Measurements from ENCODE around the gene MYRIP.

MYRIP gene

DNA sequence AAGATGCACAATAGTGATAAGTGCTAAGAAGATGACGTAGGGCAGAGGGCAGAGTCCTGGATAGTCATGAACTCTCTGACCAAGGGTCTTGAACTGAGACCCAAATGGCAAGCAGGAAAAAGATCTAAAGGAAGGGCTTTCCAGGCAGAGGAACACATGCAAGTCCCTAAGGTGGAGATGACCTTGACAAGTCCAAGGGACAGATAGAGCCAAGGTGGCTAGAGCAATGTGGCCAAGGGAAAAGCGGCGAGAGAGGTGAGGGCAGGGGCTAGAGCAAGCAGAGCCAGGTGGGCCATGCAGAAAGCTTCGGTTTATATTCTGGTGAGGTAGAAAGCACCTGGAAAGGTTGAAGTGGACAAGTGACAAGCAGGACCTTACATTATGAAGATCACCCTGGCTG, 414.4 kb downstream of the MYRIP start:
- H2BK12ac ChIP-seq (ENCODE audit: low read length in 2 of 2) = no peak overlapping the region
- no peak overlapping the region for H3K23ac ChIP-seq (ENCODE audit: low read length in 2 of 2)
- no peak overlapping the region for H3K9ac ChIP-seq (ENCODE audit: low read length)
- H2BK15ac ChIP-seq (ENCODE audit: low read depth, poor library complexity, severe bottlenecking) = no peak overlapping the region
- no peaks in the 10 kb centered on the region for H3K79me1 ChIP-seq (replicated peaks; ENCODE audit: low read length, poor library complexity, severe bottlenecking)
- H3K27me3 ChIP-seq (ENCODE audit: control insufficient read depth in 1 of 2, insufficient read depth in 1 of 2, low read length in 2 of 2) = peaks cover 0 to 7% of the 10 kb centered on the region in 2 experiments
- WGBS = 75% methylated on average over 4 of the region's 4 CpGs
- H3K18ac ChIP-seq (ENCODE audit: low read depth in 1 of 2, low read length in 2 of 2) = no peak overlapping the region
- H3K4ac ChIP-seq (ENCODE audit: low read depth in 1 of 2, low read length in 2 of 2) = no peak overlapping the region
- H3K27ac ChIP-seq (ENCODE audit: low read length, poor library complexity, severe bottlenecking) = no peak overlapping the region
- H3K4me2 ChIP-seq (ENCODE audit: low read length, poor library complexity, severe bottlenecking) = no peak overlapping the region
- H4K91ac ChIP-seq (ENCODE audit: low read length) = no peak overlapping the region
- no peak for DNase-seq
- H4K8ac ChIP-seq (ENCODE audit: low read length) = no peak overlapping the region
- H2BK5ac ChIP-seq (ENCODE audit: low read depth, low read length, poor library complexity, severe bottlenecking) = no peak overlapping the region
- no peak overlapping the region for H2AFZ ChIP-seq (ENCODE audit: low read depth, low read length)
- H3K9me3 ChIP-seq (ENCODE audit: control insufficient read depth, low read length) = no peaks in the 10 kb centered on the region
- no peaks in the 10 kb centered on the region for H3K4me1 ChIP-seq (ENCODE audit: control insufficient read depth, insufficient read depth, low read depth, low read length)
- no peak overlapping the region for H2AK5ac ChIP-seq (ENCODE audit: low read length, severe bottlenecking)
- H2BK120ac ChIP-seq (ENCODE audit: low read depth, low read length) = no peak overlapping the region
- no peak overlapping the region for H3K4me3 ChIP-seq (ENCODE audit: insufficient read depth in 1 of 2, low read depth in 1 of 2, low read length in 2 of 2)
- no peaks in the 10 kb centered on the region for H3K36me3 ChIP-seq (ENCODE audit: control insufficient read depth in 1 of 2, insufficient read depth in 2 of 2, low read depth in 1 of 2, low read length in 2 of 2)
- H3K14ac ChIP-seq (ENCODE audit: low read length in 2 of 2) = no peak overlapping the region

DNA sequence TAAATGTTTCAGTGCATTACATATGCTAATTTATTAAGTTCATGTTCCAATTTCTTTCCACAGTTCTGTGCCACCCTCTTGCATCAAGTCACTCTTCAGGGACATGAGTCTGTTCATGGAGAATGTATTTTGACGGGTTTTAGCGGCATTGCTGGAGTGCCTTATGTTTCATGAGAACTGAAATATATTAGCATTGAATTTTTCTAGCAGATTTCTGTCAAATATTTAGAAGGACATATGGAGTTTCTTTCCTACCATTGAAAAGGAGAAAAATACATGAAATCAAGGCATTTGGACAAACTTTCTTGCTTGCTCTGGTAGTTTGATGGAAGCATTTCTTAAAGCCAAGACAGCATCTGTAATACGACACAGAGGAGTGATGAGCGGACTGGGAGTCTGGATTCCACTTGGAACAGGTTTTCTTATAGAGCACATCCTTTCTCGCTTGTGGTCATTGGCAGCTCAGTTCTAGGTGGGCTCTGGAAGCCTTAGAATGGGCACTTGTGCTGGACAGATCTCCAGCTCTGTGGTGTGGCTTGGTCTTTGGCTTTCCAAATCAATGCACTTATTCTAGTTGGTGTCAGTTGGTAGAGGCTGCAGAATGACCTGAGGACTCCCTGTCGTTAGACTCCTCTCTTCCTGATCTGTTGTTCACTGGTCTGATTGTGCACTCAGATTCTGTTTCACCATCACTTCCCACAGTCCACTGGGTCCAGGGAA, 415.5 kb downstream of the MYRIP start:
- peaks cover 0 to 7% of the 10 kb centered on the region in 2 experiments for H3K27me3 ChIP-seq (ENCODE audit: control insufficient read depth in 1 of 2, insufficient read depth in 1 of 2, low read length in 2 of 2)
- no peak overlapping the region for H3K9ac ChIP-seq (ENCODE audit: low read length)
- no peak overlapping the region for H2AFZ ChIP-seq (ENCODE audit: low read depth, low read length)
- H3K9me3 ChIP-seq (ENCODE audit: control insufficient read depth, low read length) = no peaks in the 10 kb centered on the region
- no peak overlapping the region for H2BK15ac ChIP-seq (ENCODE audit: low read depth, poor library complexity, severe bottlenecking)
- no peak overlapping the region for H2BK120ac ChIP-seq (ENCODE audit: low read depth, low read length)
- no peaks in the 10 kb centered on the region for H3K79me1 ChIP-seq (replicated peaks; ENCODE audit: low read length, poor library complexity, severe bottlenecking)
- no peaks in the 10 kb centered on the region for H3K36me3 ChIP-seq (ENCODE audit: control insufficient read depth in 1 of 2, insufficient read depth in 2 of 2, low read depth in 1 of 2, low read length in 2 of 2)
- H2BK12ac ChIP-seq (ENCODE audit: low read length in 2 of 2) = no peak overlapping the region
- H3K4me2 ChIP-seq (ENCODE audit: low read length, poor library complexity, severe bottlenecking) = no peak overlapping the region
- H3K4ac ChIP-seq (ENCODE audit: low read depth in 1 of 2, low read length in 2 of 2) = no peak overlapping the region
- no peak overlapping the region for H2BK5ac ChIP-seq (ENCODE audit: low read depth, low read length, poor library complexity, severe bottlenecking)
- no peak overlapping the region for H3K18ac ChIP-seq (ENCODE audit: low read depth in 1 of 2, low read length in 2 of 2)
- DNase-seq = no peak
- no peak overlapping the region for H2AK5ac ChIP-seq (ENCODE audit: low read length, severe bottlenecking)
- WGBS = 83% methylated on average over 5 of the region's 6 CpGs
- H4K8ac ChIP-seq (ENCODE audit: low read length) = no peak overlapping the region
- no peak overlapping the region for H3K27ac ChIP-seq (ENCODE audit: low read length, poor library complexity, severe bottlenecking)
- no peaks in the 10 kb centered on the region for H3K4me1 ChIP-seq (ENCODE audit: control insufficient read depth, insufficient read depth, low read depth, low read length)
- H3K23ac ChIP-seq (ENCODE audit: low read length in 2 of 2) = no peak overlapping the region
- H4K91ac ChIP-seq (ENCODE audit: low read length) = no peak overlapping the region
- no peak overlapping the region for H3K14ac ChIP-seq (ENCODE audit: low read length in 2 of 2)
- no peak overlapping the region for H3K4me3 ChIP-seq (ENCODE audit: insufficient read depth in 1 of 2, low read depth in 1 of 2, low read length in 2 of 2)

DNA sequence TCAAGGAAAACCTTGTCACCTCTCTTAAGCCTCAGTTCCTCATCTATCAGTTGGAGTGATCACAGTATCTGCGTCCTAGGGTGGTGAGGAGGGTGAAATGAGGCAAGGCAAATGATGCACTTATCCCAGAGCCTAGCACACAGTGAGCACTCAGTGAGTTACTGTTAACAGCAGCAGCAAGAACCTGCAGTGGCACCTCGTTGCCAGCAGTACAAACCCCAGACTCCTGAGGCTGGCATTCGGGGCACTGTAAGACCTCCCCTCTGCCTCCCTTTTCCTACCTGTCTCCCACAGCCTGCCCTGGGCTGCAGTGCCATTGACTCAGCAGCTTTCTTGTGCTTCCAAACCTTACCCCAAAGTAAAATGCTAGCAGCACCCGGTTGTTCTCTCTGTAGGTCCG, 417.2 kb downstream of the MYRIP start:
- Histone ChIP-seq H3K23ac (ENCODE audit: low read length in 2 of 2) (no peak overlapping the region), H2AFZ (ENCODE audit: low read depth, low read length) (no peak overlapping the region), H2BK15ac (ENCODE audit: low read depth, poor library complexity, severe bottlenecking) (no peak overlapping the region), H3K27ac (ENCODE audit: low read length, poor library complexity, severe bottlenecking) (no peak overlapping the region), H3K79me1 (replicated peaks; ENCODE audit: low read length, poor library complexity, severe bottlenecking) (no peaks in the 10 kb centered on the region), H4K8ac (ENCODE audit: low read length) (no peak overlapping the region), H4K91ac (ENCODE audit: low read length) (no peak overlapping the region), H2AK5ac (ENCODE audit: low read length, severe bottlenecking) (no peak overlapping the region), H2BK12ac (ENCODE audit: low read length in 2 of 2) (no peak overlapping the region), H3K9ac (ENCODE audit: low read length) (no peak overlapping the region), H3K9me3 (ENCODE audit: control insufficient read depth, low read length) (no peaks in the 10 kb centered on the region), H2BK5ac (ENCODE audit: low read depth, low read length, poor library complexity, severe bottlenecking) (no peak overlapping the region), H3K14ac (ENCODE audit: low read length in 2 of 2) (no peak overlapping the region), H3K4me2 (ENCODE audit: low read length, poor library complexity, severe bottlenecking) (no peak overlapping the region), H3K4ac (ENCODE audit: low read depth in 1 of 2, low read length in 2 of 2) (no peak overlapping the region), H3K18ac (ENCODE audit: low read depth in 1 of 2, low read length in 2 of 2) (no peak overlapping the region), H3K4me3 (ENCODE audit: insufficient read depth in 1 of 2, low read depth in 1 of 2, low read length in 2 of 2) (no peak overlapping the region), H3K4me1 (ENCODE audit: control insufficient read depth, insufficient read depth, low read depth, low read length) (no peaks in the 10 kb centered on the region), H2BK120ac (ENCODE audit: low read depth, low read length) (no peak overlapping the region), H3K27me3 (ENCODE audit: control insufficient read depth in 1 of 2, insufficient read depth in 1 of 2, low read length in 2 of 2) (peaks cover 0 to 7% of the 10 kb centered on the region in 2 experiments), H3K36me3 (ENCODE audit: control insufficient read depth in 1 of 2, insufficient read depth in 2 of 2, low read depth in 1 of 2, low read length in 2 of 2) (no peaks in the 10 kb centered on the region)
- 89% methylated on average over 5 of the region's 5 CpGs for WGBS
- no peak for DNase-seq

DNA sequence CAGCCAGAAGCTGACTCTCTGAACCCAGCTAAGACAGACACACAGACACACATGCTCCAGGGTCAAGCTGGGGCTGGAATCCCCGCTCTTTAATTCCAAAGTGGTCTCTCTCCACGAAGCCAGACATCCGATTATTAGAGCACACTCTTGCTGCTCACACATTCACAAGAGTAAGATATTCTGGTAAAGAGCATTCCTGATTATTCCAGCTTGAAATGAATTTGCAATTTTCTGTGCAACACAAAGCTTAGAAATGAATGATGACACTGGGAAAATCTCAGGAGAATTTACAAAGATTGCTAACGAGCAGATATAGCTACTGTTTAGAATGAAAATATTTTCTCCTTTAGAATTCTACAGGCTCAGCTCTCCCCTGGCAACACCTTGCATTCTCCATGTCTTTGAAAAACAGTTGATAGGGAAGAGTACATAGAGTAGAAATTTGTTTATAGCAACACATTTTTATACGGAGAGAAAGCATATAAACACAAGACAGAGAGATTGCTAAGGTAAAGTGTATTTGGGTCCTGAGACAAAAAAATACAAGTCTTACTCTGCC, 419.5 kb downstream of the MYRIP start:
- 89% methylated on average over 3 of the region's 5 CpGs for WGBS

More for the DNA sequence above, 419.5 kb downstream of the MYRIP start:
- peaks cover 0 to 6% of the 10 kb centered on the region in 2 experiments for H3K27me3 ChIP-seq (ENCODE audit: control insufficient read depth in 1 of 2, insufficient read depth in 1 of 2, low read length in 2 of 2)
- no peak overlapping the region for H2AFZ ChIP-seq (ENCODE audit: low read depth, low read length)
- H3K36me3 ChIP-seq (ENCODE audit: control insufficient read depth in 1 of 2, insufficient read depth in 2 of 2, low read depth in 1 of 2, low read length in 2 of 2) = no peaks in the 10 kb centered on the region
- no peak overlapping the region for H3K23ac ChIP-seq (ENCODE audit: low read length in 2 of 2)
- no peak overlapping the region for H3K14ac ChIP-seq (ENCODE audit: low read length in 2 of 2)
- H4K91ac ChIP-seq (ENCODE audit: low read length) = no peak overlapping the region
- no peak overlapping the region for H2BK15ac ChIP-seq (ENCODE audit: low read depth, poor library complexity, severe bottlenecking)
- no peaks in the 10 kb centered on the region for H3K9me3 ChIP-seq (ENCODE audit: control insufficient read depth, low read length)
- H3K9ac ChIP-seq (ENCODE audit: low read length) = no peak overlapping the region
- DNase-seq = no peak
- H3K4me2 ChIP-seq (ENCODE audit: low read length, poor library complexity, severe bottlenecking) = no peak overlapping the region
- H4K8ac ChIP-seq (ENCODE audit: low read length) = no peak overlapping the region
- H3K4me3 ChIP-seq (ENCODE audit: insufficient read depth in 1 of 2, low read depth in 1 of 2, low read length in 2 of 2) = no peak overlapping the region
- H2AK5ac ChIP-seq (ENCODE audit: low read length, severe bottlenecking) = no peak overlapping the region
- H2BK12ac ChIP-seq (ENCODE audit: low read length in 2 of 2) = no peak overlapping the region
- H3K18ac ChIP-seq (ENCODE audit: low read depth in 1 of 2, low read length in 2 of 2) = no peak overlapping the region
- H2BK5ac ChIP-seq (ENCODE audit: low read depth, low read length, poor library complexity, severe bottlenecking) = no peak overlapping the region
- no peak overlapping the region for H3K27ac ChIP-seq (ENCODE audit: low read length, poor library complexity, severe bottlenecking)
- no peak overlapping the region for H3K4ac ChIP-seq (ENCODE audit: low read depth in 1 of 2, low read length in 2 of 2)
- no peak overlapping the region for H2BK120ac ChIP-seq (ENCODE audit: low read depth, low read length)
- no peaks in the 10 kb centered on the region for H3K4me1 ChIP-seq (ENCODE audit: control insufficient read depth, insufficient read depth, low read depth, low read length)
- no peaks in the 10 kb centered on the region for H3K79me1 ChIP-seq (replicated peaks; ENCODE audit: low read length, poor library complexity, severe bottlenecking)
